Upper lobe of left lung (tissue), 4 donors: ENCODE measurements around the gene MYO9A.

Source experiments
- CTCF ChIP-seq, 6 experiments: fragments of 450-650 bp in 4 of 6; fragments of 200-600 bp in 2 of 6; sonication (generic) in 2 of 6; IDR thresholded peaks; one replicate each; pipeline ENCODE4 v1.5.1; 2016 to 2019; ENCODE audit warnings: antibody characterized with exemption in 6 of 6
- EP300 ChIP-seq, 4 donors: sonication (generic); formaldehyde crosslinking; IDR thresholded peaks; one replicate each; pipeline ENCODE4 v1.5.1; 2017; ENCODE audit warnings: antibody characterized with exemption in 4 of 4, control low read depth in 2 of 4
- POLR2A ChIP-seq, 4 donors: fragments of 450-650 bp; IDR thresholded peaks; one replicate each; pipeline ENCODE4 v1.5.1; 2016 to 2017; ENCODE audit warnings: antibody characterized with exemption in 4 of 4, mild to moderate bottlenecking in 2 of 4

- TF ChIP-seq CTCF (IDR thresholded peaks at IDR 0.05), result no peak
- no peak for TF ChIP-seq EP300 (IDR thresholded peaks at IDR 0.05)
- TF ChIP-seq POLR2A (IDR thresholded peaks at IDR 0.05), result no peak
Observed at GRCh38 chr15:71773206-71773859, 344.6 kb downstream of the MYO9A start.
